ENCODE results near the gene ZNF827.

ZNF827 gene

DNA sequence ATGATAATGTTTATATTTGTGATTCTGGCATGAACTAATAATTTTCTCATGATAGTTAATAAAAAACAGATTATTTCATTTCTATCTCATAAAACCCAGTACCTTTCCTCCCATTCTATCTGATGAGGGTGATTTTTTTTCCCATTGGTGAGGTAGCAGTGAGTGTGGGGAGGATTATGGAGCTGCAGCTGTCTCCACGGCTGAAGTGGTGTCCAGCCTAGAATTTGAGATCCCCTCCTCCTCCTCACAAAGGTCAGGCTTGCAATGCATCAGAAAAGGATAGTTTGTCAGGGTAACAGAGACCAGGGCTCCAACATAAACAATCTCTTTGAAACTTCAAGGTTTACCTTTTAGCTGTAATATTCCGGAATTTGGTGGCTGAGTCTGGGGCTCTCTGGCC lies 197.8 kb downstream of the ZNF827 start:
- DNase-seq = no peak

DNA sequence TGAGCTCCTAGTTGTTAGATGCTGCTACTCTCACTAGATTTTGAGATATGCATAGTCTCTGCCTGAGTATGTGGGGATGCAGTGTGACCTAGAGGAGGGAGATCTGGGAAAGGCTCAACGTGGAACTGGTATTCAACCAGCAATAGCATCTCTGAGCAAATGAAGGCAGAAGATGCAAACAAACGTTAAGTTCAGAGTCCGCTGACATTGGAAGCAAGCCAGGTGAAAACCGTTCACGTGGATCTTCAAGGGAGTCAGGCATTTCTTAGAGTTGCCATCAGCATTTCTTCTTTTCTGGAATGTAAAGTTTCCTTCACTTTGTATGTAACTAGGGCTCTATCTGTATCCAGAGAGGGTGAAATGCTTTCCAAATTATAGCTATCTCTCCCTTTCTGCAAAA lies 198.8 kb downstream of the ZNF827 start:
- no peak for DNase-seq

DNA sequence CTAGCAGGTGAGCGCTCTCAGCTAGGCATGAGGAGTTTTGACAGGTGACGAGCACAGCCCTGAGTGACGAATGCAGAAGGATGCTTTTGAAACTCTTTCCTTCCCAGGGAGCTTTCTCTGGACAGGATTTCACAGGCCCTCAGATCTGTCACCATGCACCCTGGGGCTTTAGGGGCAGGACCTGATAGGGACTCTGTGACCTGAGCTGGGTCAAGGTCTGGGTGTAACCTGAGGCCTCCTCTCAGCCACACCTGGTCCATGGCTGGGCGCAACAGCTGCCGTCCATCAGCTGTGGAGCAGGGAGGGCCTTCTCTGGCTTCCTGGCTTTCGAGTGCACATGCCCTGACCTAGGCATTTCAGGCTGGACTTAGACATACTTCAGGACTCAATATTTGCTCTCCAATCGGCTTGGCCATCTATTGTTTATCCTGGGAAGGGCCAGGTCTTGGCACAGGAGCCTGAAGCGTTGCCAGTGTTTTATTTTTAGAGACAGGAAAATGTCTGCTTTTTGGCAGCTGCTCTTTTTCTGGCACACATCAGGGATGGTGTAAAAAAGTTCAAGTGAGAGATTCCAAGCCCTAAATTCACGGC lies 202.3 kb downstream of the ZNF827 start:
- DNase-seq = no peak

DNA sequence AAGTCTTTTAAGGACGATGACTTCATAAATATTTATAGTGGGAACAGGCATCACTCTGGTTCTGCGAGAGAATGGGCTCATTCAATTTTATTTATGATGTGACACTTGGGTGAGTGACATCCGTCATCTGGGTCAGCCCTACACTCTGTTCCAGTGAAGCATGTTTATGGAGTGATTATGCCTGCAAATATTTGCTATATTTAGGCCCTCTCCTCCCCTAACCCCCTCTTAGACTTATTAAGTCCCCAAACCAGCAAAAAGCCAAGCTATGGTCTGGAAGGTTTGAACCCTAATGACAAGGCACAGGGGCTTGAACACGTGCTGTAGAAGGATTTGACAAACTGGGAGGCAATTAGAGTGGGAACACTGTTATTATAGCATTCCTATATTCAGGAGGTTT lies 202.8 kb downstream of the ZNF827 start:
- no peak for DNase-seq

DNA sequence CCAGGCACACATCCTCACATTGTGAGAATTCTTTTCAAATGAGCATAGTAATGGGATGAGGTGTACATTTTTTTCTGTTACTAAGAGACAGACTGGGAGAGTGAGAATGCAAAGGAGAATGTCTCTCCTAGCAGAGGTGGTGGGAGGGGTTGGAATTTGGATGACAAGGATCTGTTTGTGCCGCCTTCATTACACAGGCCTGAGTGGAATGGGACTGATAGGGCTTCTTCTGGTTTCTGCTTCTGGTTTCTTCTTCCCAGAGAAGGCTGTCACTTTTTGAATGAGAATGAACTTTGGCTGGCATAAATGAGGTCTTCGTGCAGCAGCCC lies 203.3 kb downstream of the ZNF827 start:
- no peak for DNase-seq

DNA sequence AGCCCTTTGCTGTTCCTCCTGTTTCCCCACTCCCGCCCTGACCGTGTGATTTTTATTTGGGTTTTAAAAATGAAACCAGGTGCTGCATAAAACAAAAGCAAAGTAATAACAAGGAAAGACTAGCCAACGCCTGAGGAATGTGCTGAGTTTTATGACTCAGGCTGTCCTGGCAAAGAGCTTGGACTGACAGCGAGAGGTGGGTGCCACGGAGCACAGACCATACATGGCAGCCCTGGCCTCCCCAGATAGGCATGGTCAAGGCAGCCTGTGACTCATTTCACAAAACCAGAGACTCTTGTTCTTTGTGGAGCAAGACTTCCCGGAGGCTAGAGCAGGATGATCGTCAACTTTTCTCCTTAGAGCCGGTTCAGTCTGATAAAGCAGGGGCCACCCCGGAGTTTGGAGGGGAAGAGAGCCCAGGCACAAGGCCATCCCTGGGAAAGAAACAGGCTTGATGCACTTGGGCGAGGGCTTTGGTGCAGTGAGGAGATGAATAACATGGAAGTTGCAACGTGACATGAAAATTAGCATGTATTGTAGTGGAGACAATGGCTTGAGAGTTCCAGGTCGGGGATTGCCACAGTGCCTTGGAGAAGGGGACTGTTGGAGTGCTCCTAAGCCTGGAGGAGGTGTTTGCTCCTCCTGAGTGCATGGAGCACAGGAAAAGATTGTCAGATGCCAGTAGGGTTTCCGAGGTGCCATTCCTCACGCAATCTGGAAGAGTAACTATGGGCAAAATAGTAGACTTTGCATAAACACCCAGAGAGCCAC lies 203.9 kb downstream of the ZNF827 start:
- no peak for DNase-seq

DNA sequence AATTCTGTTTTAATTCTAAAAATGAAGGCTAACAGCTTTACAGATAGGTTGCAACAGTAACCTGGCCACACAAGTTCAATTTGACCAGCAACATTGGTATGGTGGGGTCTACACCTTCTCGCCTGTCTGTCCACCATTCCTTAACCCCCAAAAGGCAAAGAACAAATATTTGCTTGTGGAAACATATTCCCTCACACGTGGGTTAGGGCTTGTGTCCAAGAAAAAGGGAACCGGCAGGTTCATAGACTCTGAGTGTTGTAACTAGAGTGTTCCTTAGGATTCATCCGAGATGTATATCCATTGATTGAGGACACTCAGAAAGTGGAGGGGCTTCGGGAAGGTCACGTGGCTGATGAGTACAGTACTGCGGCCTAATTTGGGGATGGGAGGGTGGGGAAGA lies 204.6 kb downstream of the ZNF827 start:
- DNase-seq = no peak

DNA sequence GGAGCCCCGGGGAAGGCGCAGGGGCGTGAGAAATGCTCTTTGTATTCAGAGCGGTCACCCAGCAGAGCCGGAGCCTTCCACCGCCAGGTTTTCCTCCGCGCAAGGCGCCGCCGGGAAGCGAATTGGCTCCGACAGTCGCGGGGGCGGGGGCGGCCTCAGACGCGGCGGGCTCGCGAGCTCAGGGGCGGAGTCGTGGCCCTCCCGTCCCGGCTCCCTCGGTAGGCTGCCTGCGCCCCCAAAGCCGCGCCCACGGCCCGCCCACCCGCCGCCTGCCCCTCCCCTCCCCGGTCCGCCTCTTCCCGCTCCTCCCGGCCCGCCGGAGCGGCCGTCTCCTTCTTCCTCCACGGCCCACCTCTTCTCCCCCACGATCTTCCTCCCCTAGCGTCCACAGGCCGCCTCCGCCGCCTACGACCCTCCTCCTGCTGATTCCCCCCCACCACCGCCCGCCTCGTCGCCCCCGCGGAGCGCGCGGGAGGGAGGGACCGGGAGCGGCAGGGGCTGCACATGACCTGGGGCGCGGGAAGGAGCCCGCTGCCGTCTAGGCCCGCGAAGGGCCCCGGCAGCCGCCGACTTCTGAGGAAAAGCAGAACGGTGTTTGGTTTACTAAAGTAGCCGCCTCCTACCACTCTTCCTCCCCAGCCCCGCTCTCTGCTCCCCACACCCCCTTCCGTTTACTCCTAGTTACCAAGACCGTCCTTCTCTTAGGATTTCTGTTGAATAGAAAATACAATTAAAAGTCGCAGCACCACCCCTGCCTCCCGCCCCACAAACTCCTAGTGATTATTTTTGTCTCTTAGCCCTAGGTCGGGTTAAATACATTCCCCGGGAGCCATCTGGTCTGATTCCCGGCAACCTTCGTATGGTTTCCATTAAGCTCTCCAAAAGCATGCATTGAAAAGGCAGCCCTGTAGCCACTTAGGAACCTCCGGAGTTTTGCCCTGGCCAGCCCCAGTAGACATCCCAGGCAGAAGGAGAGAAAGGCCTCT lies 205.4 kb downstream of the ZNF827 start:
- peak; percentile 75 for DNase-seq

DNA sequence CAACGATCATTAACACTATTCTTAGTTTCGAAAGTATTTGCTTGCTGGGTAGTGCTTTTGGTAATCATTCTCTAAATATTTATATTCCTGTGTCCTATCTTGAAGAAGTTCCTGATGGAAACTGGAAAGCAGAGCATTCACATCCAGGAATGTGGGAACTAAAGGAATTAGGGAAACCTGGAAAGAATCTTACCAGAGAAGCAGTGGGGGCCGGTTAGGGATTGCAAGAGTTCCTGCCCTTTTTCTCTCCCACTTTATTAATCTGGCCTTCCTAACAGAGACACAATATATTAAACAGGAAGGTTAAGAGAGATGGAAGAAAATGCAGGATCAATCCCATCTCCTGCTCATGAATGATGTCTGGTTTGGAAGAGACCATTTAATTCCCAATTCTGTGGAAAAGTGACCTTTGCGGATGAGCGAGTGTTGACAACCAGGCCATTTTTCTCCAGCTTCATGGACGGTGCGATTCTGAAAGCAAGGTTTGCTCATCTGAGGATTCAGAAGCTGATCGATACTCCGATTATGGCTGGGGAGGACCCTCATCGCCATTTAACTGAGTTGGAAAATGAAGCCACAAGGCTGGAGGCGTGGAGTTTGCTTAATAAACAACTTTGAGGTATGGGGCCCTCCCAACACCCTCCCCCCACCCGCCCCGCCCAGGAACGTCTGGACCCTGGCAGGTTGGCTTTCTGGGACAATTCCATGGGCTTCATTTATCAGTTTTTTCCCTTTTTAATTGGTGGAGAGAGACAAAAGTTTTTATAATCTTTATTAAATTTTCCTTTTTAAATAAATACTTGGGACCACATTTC lies 206.4 kb downstream of the ZNF827 start:
- DNase-seq = no peak

DNA sequence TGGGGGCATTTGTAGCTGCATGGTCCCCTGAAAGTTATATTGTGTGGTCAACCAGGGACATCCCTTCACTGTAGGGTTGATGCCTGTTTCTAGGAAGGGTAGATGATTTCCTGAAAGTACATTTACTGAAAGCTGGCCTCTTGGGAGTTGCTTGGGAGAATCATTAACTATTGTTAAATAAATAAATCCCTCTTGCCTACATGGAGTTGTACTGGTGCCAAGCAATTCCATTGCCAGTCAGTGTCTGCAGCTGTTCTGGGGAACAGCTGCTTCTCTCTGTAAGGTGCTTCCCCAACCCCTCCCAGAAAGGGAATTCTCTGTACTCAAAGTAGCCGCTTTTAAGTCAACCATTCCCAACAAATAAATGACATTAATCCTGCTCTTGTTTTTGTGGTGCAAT lies 207.6 kb downstream of the ZNF827 start:
- peak; percentile 59 for DNase-seq

DNA sequence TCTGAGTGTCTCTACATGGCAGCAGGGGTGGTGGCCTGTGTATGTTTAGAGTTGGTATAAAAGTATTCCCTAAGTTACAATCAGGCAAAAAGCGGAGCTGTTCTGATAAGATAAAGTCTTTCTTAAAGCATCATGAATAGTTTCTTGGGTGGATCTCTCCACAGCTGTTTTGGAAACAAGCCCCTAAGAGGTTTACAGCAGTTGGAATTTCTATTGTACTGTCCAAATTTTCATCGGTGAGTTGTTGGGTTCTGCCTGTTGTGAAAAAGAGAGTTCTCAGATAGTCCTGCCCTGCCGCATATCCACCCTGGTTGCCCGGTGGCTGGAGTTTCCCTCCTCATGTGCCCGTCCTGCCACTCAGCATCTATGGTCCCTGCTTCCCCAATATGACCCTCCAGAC lies 208.6 kb downstream of the ZNF827 start:
- DNase-seq = no peak

DNA sequence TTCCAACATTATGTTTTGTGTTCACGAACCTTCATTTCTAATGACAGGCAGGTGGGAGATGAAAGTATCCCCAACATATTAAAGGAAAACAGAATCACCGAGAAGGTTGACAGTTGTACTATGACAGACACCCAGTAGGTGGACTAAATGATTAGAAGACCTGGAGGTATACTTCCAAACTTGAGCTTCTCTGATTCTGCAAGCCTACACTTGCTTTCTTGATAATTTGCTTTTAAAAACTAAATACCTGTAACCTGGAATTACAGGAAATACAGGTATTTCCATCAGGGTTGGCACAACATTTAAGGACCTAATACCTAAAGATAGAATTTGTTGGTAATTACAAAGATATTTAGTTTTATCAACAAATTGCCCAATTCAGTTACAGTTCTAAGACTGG lies 215.3 kb downstream of the ZNF827 start:
- no peak for DNase-seq

DNA sequence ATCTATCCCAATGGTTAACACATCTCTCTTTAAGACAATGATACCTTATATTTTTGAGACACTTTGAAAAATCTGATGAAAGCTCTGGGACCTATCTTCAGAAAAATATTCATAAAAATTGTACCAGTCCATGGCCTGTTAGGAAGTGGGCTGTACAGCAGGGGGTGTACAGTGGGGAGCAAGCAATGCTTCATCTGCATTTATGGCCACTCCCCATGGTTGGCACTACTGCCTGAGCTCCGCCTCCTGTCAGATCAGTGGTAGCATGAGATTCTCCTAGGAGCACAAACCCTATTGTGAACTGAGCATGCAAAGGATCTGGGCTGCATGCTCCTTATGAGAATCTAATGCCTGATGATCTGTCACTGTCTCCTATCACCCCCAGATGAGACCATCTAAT lies 216.1 kb downstream of the ZNF827 start:
- DNase-seq = no peak

DNA sequence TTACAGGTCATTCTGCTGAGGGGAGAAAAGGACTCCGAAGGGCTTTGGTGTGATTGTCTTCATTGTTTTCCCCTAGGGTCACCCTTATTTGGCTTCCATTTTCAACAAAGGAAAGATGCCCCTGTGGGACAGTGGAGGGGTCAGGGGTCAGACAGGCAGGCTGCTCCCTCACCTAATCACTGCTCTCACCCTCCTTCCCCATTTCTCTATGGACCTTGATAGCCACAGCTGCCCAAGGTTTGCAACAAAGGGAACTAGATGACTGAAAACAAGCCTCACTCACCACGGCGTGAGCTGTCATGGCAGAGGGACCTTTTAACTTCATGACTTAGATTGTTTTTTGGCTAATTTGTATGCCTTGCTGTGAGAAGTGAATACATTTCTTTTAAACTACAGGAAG lies 218.0 kb downstream of the ZNF827 start:
- no peak for DNase-seq

DNA sequence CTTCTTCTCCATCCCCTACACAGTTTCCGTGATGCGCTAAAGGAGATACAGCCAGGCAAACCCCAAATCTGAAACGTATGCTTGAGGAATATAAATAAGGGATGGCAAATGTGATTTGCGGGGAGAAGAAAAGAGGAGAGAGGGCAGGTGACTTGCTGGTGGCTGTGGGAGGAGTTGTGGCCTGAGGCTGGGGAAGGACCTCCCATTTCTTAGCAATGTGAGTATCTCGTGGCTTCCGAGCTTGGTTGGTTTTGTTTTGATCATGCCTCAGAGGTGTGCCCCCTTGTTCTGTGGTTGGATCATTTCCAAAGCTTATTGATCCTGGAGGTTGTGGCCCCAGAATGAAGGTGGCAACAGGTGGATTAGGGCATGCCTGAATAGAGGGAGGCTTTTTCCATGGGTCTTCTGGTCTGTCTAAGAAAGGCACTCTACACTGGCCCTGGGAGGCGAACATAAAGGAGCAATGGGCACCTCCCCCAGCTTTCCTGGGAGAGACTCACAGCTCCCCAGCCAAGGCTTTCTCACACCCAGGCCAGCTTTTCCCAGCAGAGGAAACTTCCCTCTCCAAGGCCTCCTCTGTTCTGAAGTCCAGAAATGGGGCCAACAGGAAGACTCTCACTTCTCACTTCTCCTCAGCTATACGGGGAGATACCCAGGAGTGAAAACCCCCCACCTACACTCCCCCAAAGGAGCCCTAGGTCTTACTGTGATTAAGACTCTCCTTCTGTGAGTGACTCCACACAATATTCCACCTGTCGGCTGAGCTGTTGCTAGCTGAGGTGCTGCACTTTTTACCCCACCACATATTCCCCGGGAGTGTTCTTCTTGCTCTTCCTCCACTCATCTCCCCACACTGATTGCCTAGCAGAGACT lies 218.6 kb downstream of the ZNF827 start:
- DNase-seq = no peak

DNA sequence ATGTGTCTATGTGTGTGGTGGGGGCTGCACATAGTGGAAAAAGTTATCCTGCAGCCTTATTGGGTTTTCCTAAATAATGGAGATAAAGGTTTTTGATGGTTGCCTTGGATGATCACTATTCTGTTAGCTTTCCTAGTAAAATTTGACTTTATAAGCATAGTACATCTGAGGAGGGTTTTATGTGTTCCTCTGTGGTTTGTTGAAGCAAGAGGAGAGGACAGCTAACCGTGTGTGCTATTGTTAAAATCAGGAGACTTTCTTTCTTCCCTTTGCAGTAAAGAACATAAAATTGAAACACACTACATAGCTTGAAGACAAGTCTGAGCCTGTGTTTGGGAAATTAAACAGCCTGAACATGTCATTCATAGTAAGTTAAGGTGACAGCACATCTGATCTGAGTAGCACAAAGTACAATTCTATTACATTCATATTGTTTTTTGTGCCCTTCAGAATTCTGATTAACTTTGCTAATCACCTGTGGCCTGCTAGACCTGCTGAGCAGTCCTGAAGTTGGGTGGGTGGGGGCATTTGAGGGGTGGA lies 221.9 kb downstream of the ZNF827 start:
- no peak for DNase-seq

DNA sequence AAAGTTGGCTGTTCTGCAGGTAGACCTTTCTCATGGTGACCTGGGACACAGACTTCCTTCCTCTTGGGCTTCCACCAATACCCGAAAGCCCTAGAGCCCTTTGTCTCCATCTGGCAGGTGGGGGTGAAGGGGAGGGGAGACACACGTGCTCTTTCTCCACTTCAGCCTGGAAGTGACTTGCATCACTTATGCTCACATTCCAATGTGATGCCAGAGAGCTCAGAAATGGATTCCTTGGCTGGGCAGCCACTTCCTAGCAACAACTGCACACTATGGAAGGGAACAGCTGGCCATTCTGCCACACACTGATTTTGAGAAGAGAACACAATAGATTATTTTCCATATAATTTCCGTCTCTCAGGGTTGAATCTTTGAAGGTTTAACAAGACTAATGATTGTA lies 222.4 kb downstream of the ZNF827 start:
- no peak for DNase-seq

DNA sequence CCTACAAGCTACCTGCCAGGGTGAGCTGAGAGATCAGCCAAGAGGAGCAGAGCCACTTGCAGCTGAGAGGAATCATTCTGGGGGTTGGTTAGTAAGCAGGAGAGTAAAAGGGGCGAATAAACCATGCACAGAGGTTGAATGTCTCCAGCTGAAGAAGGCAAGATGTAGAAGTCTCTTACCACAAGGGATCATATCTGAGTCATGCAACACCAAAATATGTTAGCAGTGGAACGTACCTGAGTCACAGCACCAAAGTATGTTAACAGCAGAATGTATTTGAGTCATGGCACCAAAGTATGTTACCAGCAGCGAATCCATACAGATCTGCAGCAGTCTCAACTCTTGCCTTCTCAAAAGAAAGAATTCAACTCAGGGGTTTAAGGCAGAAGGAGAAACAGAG lies 228.8 kb downstream of the ZNF827 start:
- no peak for DNase-seq

DNA sequence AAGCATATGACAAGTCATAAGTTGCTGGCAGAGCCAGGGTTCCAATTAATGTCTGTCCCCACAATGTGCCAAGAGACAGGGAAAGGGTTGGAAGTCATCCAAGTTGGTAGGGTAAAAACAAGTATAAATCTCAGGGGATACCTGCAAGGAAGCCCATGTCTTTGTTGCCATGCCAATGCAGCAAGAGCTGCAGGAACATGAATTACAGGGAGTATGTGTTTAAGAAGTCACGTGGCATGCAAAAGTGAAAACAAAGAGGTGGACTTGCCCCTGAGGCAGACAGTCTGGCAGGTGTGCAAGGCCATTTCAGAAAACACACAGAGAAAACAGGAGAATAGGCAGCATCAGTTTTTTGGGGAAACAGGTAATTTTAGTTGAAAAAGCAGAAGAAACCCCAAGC lies 229.3 kb downstream of the ZNF827 start:
- no peak for DNase-seq
